BE2C (cell line): ENCODE results near the gene CMC1.

Source experiments
- DNase-seq: peaks from one replicate; pipeline ENCODE4 v3.0.0-alpha.2; 2020
- H3K27me3 ChIP-seq: fragments of 250-450 bp; sonication (Bioruptor Pico); 2 replicates; pipeline ENCODE4 v1.5.1; 2020; ENCODE audit warnings: mild to moderate bottlenecking
- H3K36me3 ChIP-seq: fragments of 250-450 bp; sonication (Bioruptor Pico); 2 replicates; pipeline ENCODE4 v1.5.1; 2020; ENCODE audit warnings: mild to moderate bottlenecking
- H3K4me1 ChIP-seq: fragments of 250-450 bp; sonication (Bioruptor Pico); 2 replicates; pipeline ENCODE4 v1.5.1; 2020
- H3K4me3 ChIP-seq: 2 replicates; pipeline ENCODE4 v1.5.1; 2011; ENCODE audit warnings: low read depth, low read length
- H3K9me3 ChIP-seq: fragments of 250-450 bp; sonication (Bioruptor Pico); 2 replicates; pipeline ENCODE4 v1.5.1; 2020
- CTCF ChIP-seq: IDR thresholded peaks from 2 replicates; pipeline ENCODE4 v1.5.1; 2012; ENCODE audit warnings: mild to moderate bottlenecking, low read depth, low read length

Gene CMC1

GRCh38 chr3:28348629-28349468 is 107.4 kb downstream of the CMC1 start, which contains the start of the genes AZI2 and ZCWPW2:
AZI2 (minus strand) TSS chr3:28348824; CDS start chr3:28340617, 8,207 bp downstream.
ZCWPW2 (plus strand) TSS chr3:28348721; CDS start chr3:28413069, 64,348 bp downstream.
- TF ChIP-seq CTCF = no peak
- no peaks in the 10 kb centered on the region for H3K4me1 ChIP-seq
- no peaks in the 10 kb centered on the region for H3K9me3 ChIP-seq
- no peaks in the 10 kb centered on the region for H3K36me3 ChIP-seq
- H3K27me3 ChIP-seq = no peaks in the 10 kb centered on the region
- H3K4me3 ChIP-seq = peak within 1 kb of the TSS; percentile 78
- peak; percentile 93 for DNase-seq

GRCh38 chr3:28349469-28350000 is 108.1 kb downstream of the CMC1 start:
- Histone ChIP-seq H3K4me1 (no peaks in the 10 kb centered on the region), H3K36me3 (no peaks in the 10 kb centered on the region), H3K27me3 (no peaks in the 10 kb centered on the region), H3K4me3 (peak overlapping the region; percentile 78), H3K9me3 (no peaks in the 10 kb centered on the region)
- TF ChIP-seq CTCF = no peak
- DNase-seq = no peak
